ENCODE results near the gene HK1.

- TF ChIP-seq, protein P1, sequence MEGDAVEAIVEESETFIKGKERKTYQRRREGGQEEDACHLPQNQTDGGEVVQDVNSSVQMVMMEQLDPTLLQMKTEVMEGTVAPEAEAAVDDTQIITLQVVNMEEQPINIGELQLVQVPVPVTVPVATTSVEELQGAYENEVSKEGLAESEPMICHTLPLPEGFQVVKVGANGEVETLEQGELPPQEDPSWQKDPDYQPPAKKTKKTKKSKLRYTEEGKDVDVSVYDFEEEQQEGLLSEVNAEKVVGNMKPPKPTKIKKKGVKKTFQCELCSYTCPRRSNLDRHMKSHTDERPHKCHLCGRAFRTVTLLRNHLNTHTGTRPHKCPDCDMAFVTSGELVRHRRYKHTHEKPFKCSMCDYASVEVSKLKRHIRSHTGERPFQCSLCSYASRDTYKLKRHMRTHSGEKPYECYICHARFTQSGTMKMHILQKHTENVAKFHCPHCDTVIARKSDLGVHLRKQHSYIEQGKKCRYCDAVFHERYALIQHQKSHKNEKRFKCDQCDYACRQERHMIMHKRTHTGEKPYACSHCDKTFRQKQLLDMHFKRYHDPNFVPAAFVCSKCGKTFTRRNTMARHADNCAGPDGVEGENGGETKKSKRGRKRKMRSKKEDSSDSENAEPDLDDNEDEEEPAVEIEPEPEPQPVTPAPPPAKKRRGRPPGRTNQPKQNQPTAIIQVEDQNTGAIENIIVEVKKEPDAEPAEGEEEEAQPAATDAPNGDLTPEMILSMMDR (IDR thresholded peaks at IDR 0.05; ENCODE audit: low read depth, low read length) = no peak
- no peak for TF ChIP-seq POLR2A (IDR thresholded peaks at IDR 0.05; ENCODE audit: extremely low read depth, insufficient read length)
Observed at GRCh38 chr10:69391158-69391557, 112.9 kb downstream of the HK1 start.

Measured in NB4 (cell line).